ENCODE data around the gene GRM8. TPM values are rescaled to one million over a fixed set of nuclear protein-coding genes. Genes with fewer than 3 reads are reported as not detected.

Gene GRM8
- total and polyA plus RNA-seq, 9 of the 15 experiments (the other 6 are each of a cell fraction or from before 2014, with no cell fraction given), result 0.13 TPM; not detected in 7

DNA sequence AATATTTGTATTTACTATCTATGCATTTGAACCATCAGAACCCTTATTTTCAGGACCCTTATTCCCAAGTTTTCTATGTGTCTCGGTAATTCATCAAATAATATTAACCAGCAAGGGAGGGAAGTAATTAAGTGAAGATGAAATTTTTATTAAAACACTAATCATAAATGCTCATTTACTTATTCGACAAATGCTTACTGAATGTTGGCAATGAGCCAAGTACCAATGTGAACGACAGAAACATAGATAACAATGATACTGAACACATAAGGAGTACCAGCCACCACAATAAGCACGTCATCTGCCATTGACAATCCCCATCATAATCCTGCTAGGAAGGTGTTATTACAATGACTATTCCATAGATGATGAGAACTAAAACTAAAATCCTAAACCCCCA is 45.5 kb downstream of the GRM8 start:
- H3K27ac ChIP-seq (ENCODE audit: extremely low read depth, low read depth, low read length), result no peak overlapping the region
- ChIA-PET CTCF (ENCODE audit: low intra/inter-chr PET ratio) (no interaction called here), POLR2A (no interaction called here)
- DNase-seq (ENCODE audit: extremely low read depth in 1 of 4, low spot score in 3 of 4), result no peak
- no peak overlapping the region for H2AFZ ChIP-seq (ENCODE audit: low read depth, low read length)
- 1% methylated on average over 4 of the region's 4 CpGs for WGBS (ENCODE audit: insufficient coverage, low coverage, missing lambda C conversion rate)
- H3K9me3 ChIP-seq (replicated peaks; ENCODE audit: control insufficient read depth, insufficient read depth, low read depth, low read length), result no peaks in the 10 kb centered on the region
- no peak overlapping the region for H3K9ac ChIP-seq (ENCODE audit: insufficient read depth in 1 of 2, low read depth in 2 of 2, low read length in 2 of 2)
- TF ChIP-seq FIP1L1 (IDR thresholded peaks at IDR 0.05; ENCODE audit: low read depth, low read length, poor library complexity, severe bottlenecking) (no peak), TFAM (CRISPR knock-in tag; conservative IDR thresholded peaks at IDR 0.05) (no peak), HDAC6 (IDR thresholded peaks at IDR 0.05; ENCODE audit: low read depth, low read length) (no peak), NFIC (IDR thresholded peaks at IDR 0.05) (peak; percentile 96), HCFC1 (IDR thresholded peaks at IDR 0.05; ENCODE audit: low read depth, low read length) (no peak), SREBF1 (IDR thresholded peaks at IDR 0.05; ENCODE audit: borderline replicate concordance, low read depth, low read length) (no peak), RFX5 (IDR thresholded peaks at IDR 0.05; ENCODE audit: low read depth, low read length) (no peak), NFIX (CRISPR knock-in tag; IDR thresholded peaks at IDR 0.05; ENCODE audit: low read depth) (peak; percentile 96)
- TF ChIP-seq, protein P1, sequence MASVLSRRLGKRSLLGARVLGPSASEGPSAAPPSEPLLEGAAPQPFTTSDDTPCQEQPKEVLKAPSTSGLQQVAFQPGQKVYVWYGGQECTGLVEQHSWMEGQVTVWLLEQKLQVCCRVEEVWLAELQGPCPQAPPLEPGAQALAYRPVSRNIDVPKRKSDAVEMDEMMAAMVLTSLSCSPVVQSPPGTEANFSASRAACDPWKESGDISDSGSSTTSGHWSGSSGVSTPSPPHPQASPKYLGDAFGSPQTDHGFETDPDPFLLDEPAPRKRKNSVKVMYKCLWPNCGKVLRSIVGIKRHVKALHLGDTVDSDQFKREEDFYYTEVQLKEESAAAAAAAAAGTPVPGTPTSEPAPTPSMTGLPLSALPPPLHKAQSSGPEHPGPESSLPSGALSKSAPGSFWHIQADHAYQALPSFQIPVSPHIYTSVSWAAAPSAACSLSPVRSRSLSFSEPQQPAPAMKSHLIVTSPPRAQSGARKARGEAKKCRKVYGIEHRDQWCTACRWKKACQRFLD (CRISPR knock-in tag; IDR thresholded peaks at IDR 0.05), result no peak
- TF ChIP-seq, protein P2, sequence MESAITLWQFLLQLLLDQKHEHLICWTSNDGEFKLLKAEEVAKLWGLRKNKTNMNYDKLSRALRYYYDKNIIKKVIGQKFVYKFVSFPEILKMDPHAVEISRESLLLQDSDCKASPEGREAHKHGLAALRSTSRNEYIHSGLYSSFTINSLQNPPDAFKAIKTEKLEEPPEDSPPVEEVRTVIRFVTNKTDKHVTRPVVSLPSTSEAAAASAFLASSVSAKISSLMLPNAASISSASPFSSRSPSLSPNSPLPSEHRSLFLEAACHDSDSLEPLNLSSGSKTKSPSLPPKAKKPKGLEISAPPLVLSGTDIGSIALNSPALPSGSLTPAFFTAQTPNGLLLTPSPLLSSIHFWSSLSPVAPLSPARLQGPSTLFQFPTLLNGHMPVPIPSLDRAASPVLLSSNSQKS (CRISPR knock-in tag; IDR thresholded peaks at IDR 0.05), result no peak
- no peaks in the 10 kb centered on the region for H3K9me1 ChIP-seq (ENCODE audit: control insufficient read depth, insufficient read depth, low read length)
- no peak for FAIRE-seq
- H3K4me2 ChIP-seq (ENCODE audit: insufficient read depth, low read length), result no peak overlapping the region
- no peaks in the 10 kb centered on the region for H3K4me1 ChIP-seq (replicated peaks in 1 of 2; ENCODE audit: control insufficient read depth in 2 of 2, insufficient read depth in 2 of 2, low read length in 2 of 2)
- BruUV-seq (replicated peaks), result no TSS peak
- H4K20me1 ChIP-seq (replicated peaks; ENCODE audit: control insufficient read depth, insufficient read depth, low read length), result no peaks in the 10 kb centered on the region
- no peaks in the 10 kb centered on the region for H3K79me2 ChIP-seq (ENCODE audit: control insufficient read depth, insufficient read depth, low read length)
- no peaks in the 10 kb centered on the region for H3K36me3 ChIP-seq (ENCODE audit: control insufficient read depth, insufficient read depth, low read length)
- ATAC-seq, result no peak
- intact Hi-C loops (cut with micrococcal nuclease) (no loop called here), in situ Hi-C loops (cut with MboI) (no loop called here)
- H3K4me3 ChIP-seq, result no peak overlapping the region
- H3K27me3 ChIP-seq (ENCODE audit: control insufficient read depth in 2 of 2, insufficient read depth in 2 of 2, low read length in 2 of 2), result no peaks in the 10 kb centered on the region

Data from K562 (cell line).